H1 (cell line): Measurements from ENCODE around the gene RAD18. TPM values are rescaled to one million over a fixed set of nuclear protein-coding genes. Genes with fewer than 3 reads are reported as not detected.

Experiments
- CTCF ChIA-PET: fragments of 300-600 bp; sonication (Branson Sonifier 250); formaldehyde crosslinking; loops from one replicate; lab custom pipeline; 2021; ENCODE audit not compliant: partially characterized antibody; lab: Charles Lee
- POLR2A ChIA-PET: fragments of 300-600 bp; sonication (Branson Sonifier 250); formaldehyde crosslinking; loops from one replicate; lab custom pipeline; 2021; ENCODE audit warnings: inconsistent platforms; ENCODE audit not compliant: partially characterized antibody; lab: Charles Lee
- DNase-seq, 2 experiments: peaks; one replicate each; pipeline versions ENCODE4 v3.0.0 to v3.0.0-alpha.2; 2010 to 2022; ENCODE audit warnings: low spot score in 2 of 2, low read depth in 1 of 2, mixed read lengths in 1 of 2
- FAIRE-seq: peaks from 2 replicates; lab custom pipeline; 2011; peaks lifted over from hg19 to GRCh38; lab: Jason Lieb, UNC
- H2AFZ ChIP-seq: 2 replicates; pipeline ENCODE4 v1.8.1; 2012; ENCODE audit warnings: low read length, inconsistent platforms
- H2AK5ac ChIP-seq: 2 replicates; pipeline ENCODE4 v1.6.1; 2013; ENCODE audit warnings: low read depth, low read length
- H2BK120ac ChIP-seq: replicated peaks from 2 replicates; pipeline ENCODE3; 2013; ENCODE audit warnings: low read depth, low read length, inconsistent platforms
- H2BK12ac ChIP-seq: 2 replicates; pipeline ENCODE4 v1.6.1; 2013; ENCODE audit warnings: low read depth, low read length
- H2BK15ac ChIP-seq: 2 replicates; pipeline ENCODE4 v1.6.1; 2013; ENCODE audit warnings: low read length
- H2BK20ac ChIP-seq: 2 replicates; pipeline ENCODE4 v1.6.1; 2013; ENCODE audit warnings: low read length
- H2BK5ac ChIP-seq: 2 replicates; pipeline ENCODE4 v1.6.1; 2013; ENCODE audit warnings: low read depth, low read length
- H3K14ac ChIP-seq: 2 replicates; pipeline ENCODE4 v1.6.1; 2013; ENCODE audit warnings: inconsistent platforms; ENCODE audit not compliant: insufficient read length
- H3K18ac ChIP-seq: 2 replicates; pipeline ENCODE4 v1.6.1; 2013; ENCODE audit warnings: low read length; ENCODE audit errors: extremely low read depth
- H3K23ac ChIP-seq: 2 replicates; pipeline ENCODE4 v1.6.1; 2013; ENCODE audit warnings: inconsistent platforms; ENCODE audit not compliant: insufficient read length
- H3K23me2 ChIP-seq: 2 replicates; pipeline ENCODE4 v1.6.1; 2013; ENCODE audit warnings: low read depth, low read length
- H3K27ac ChIP-seq: 2 replicates; pipeline ENCODE4 v1.6.1; 2011; ENCODE audit warnings: low read depth, low read length, inconsistent platforms
- H3K27me3 ChIP-seq, 4 experiments: replicated peaks in 1 of 4; 1 replicate in 1 of 4; 2 replicates in 3 of 4; pipeline versions ENCODE4 v1.6.1 to v1.8.1; 2011 to 2013; ENCODE audit warnings: low read length in 3 of 4, mild to moderate bottlenecking in 3 of 4, inconsistent platforms in 2 of 4, mixed read lengths in 2 of 4, moderate library complexity in 1 of 4; ENCODE audit not compliant: control insufficient read depth in 3 of 4, insufficient read depth in 3 of 4; ENCODE audit errors: extremely low read depth in 1 of 4
- H3K36me3 ChIP-seq, 4 experiments: 2 replicates each; pipeline versions ENCODE4 v1.6.1 to v1.8.1; 2011 to 2013; ENCODE audit warnings: mild to moderate bottlenecking in 4 of 4, low read length in 3 of 4, moderate library complexity in 2 of 4, control low read depth in 1 of 4, inconsistent platforms in 1 of 4; ENCODE audit not compliant: insufficient read depth in 4 of 4, control insufficient read depth in 2 of 4
- H3K4ac ChIP-seq: replicated peaks from 2 replicates; pipeline ENCODE3; 2013; ENCODE audit warnings: low read length, low read depth, mixed read lengths, inconsistent platforms; ENCODE audit not compliant: insufficient read length
- H3K4me1 ChIP-seq, 4 experiments: replicated peaks in 1 of 4; 1 replicate in 1 of 4; 2 replicates in 3 of 4; pipeline versions ENCODE4 v1.6.1 to v1.8.1; 2011 to 2013; ENCODE audit warnings: low read length in 3 of 4, inconsistent platforms in 2 of 4, mixed read lengths in 1 of 4; ENCODE audit not compliant: insufficient read depth in 4 of 4, control insufficient read depth in 3 of 4
- H3K4me2 ChIP-seq, 2 experiments: 2 replicates each; pipeline versions ENCODE4 v1.6.1 to v1.8.1; 2011 to 2013; ENCODE audit warnings: low read depth in 2 of 2, low read length in 2 of 2, control low read depth in 1 of 2, inconsistent platforms in 1 of 2, mild to moderate bottlenecking in 1 of 2; ENCODE audit not compliant: insufficient read depth in 1 of 2
- H3K4me3 ChIP-seq, 4 experiments: fragments of 200-600, 300-600 bp in 1 of 4; sonication (generic), shearing (Covaris generic), sonication (Bioruptor Twin) in 1 of 4; 2 replicates each; pipeline versions ENCODE4 v1.5.1 to v1.8.1; 2011 to 2016; ENCODE audit warnings: low read length in 4 of 4, low read depth in 3 of 4, control low read depth in 2 of 4, inconsistent platforms in 2 of 4, mild to moderate bottlenecking in 2 of 4, mixed read lengths in 1 of 4, moderate library complexity in 1 of 4; ENCODE audit not compliant: insufficient read depth in 2 of 4; ENCODE audit errors: extremely low read depth in 1 of 4
- H3K56ac ChIP-seq: replicated peaks from 2 replicates; pipeline ENCODE3; 2013; ENCODE audit warnings: low read depth, mild to moderate bottlenecking, mixed read lengths, low read length, inconsistent platforms; ENCODE audit not compliant: insufficient read length
- H3K79me1 ChIP-seq: 2 replicates; pipeline ENCODE4 v1.6.1; 2013; ENCODE audit warnings: low read depth, low read length, control low read depth
- H3K79me2 ChIP-seq, 2 experiments: 2 replicates each; pipeline versions ENCODE4 v1.6.1 to v1.8.1; 2012 to 2013; ENCODE audit warnings: low read length in 2 of 2, mild to moderate bottlenecking in 2 of 2, inconsistent platforms in 1 of 2; ENCODE audit not compliant: insufficient read depth in 2 of 2, control insufficient read depth in 1 of 2
- H3K9ac ChIP-seq, 4 experiments: replicated peaks in 1 of 4; 1 replicate in 1 of 4; 2 replicates in 3 of 4; pipeline versions ENCODE4 v1.6.1 to v1.8.1; 2011 to 2013; ENCODE audit warnings: low read depth in 3 of 4, low read length in 3 of 4, control low read depth in 2 of 4, mild to moderate bottlenecking in 2 of 4, moderate library complexity in 2 of 4, inconsistent platforms in 1 of 4; ENCODE audit errors: extremely low read depth in 1 of 4
- H3K9me3 ChIP-seq, 2 experiments: 2 replicates each; pipeline versions ENCODE4 v1.6.1 to v1.8.1; 2012 to 2013; ENCODE audit warnings: mild to moderate bottlenecking in 2 of 2, moderate library complexity in 2 of 2, control low read depth in 1 of 2, inconsistent platforms in 1 of 2, low read depth in 1 of 2, low read length in 1 of 2, mixed read lengths in 1 of 2; ENCODE audit not compliant: insufficient read depth in 2 of 2
- H4K20me1 ChIP-seq, 2 experiments: replicated peaks in 1 of 2; 2 replicates each; pipeline versions ENCODE3 to v1.8.1; 2011 to 2013; ENCODE audit warnings: inconsistent platforms in 2 of 2, low read length in 2 of 2, mild to moderate bottlenecking in 1 of 2; ENCODE audit not compliant: insufficient read depth in 2 of 2, control insufficient read depth in 1 of 2
- H4K5ac ChIP-seq: 2 replicates; pipeline ENCODE4 v1.6.1; 2013; ENCODE audit warnings: low read length, low read depth, mixed read lengths, inconsistent platforms; ENCODE audit not compliant: insufficient read length
- H4K8ac ChIP-seq: 2 replicates; pipeline ENCODE4 v1.8.0; 2013; ENCODE audit warnings: mild to moderate bottlenecking, moderate library complexity, low read length, inconsistent platforms; ENCODE audit not compliant: insufficient read depth; ENCODE audit errors: extremely low read depth
- H4K91ac ChIP-seq: replicated peaks from 2 replicates; pipeline ENCODE3; 2013; ENCODE audit warnings: low read length, mixed read lengths, inconsistent platforms; ENCODE audit not compliant: insufficient read length
- HDAC6 ChIP-seq: IDR thresholded peaks from one replicate; pipeline ENCODE4 v1.7.1; 2012; ENCODE audit warnings: low read depth, mild to moderate bottlenecking, inconsistent platforms, low read length, moderate library complexity
- KDM4A ChIP-seq: IDR thresholded peaks from one replicate; pipeline ENCODE4 v1.7.1; 2012; ENCODE audit warnings: low read depth, mild to moderate bottlenecking, moderate library complexity, low read length, inconsistent platforms; ENCODE audit not compliant: severe bottlenecking
- POLR2A ChIP-seq, 2 experiments: IDR thresholded peaks; 1 replicate in 1 of 2; 2 replicates in 1 of 2; pipeline ENCODE4 v1.6.1; 2011; ENCODE audit warnings: low read depth in 2 of 2, low read length in 2 of 2, mild to moderate bottlenecking in 2 of 2; ENCODE audit errors: control extremely low read depth in 1 of 2
- SIN3A ChIP-seq, 2 experiments: IDR thresholded peaks in 1 of 2; conservative IDR thresholded peaks in 1 of 2; 2 replicates each; pipeline ENCODE4 v1.6.1; 2011 to 2012; ENCODE audit warnings: low read length in 2 of 2, improper control_type of control experiment in 1 of 2, low read depth in 1 of 2, mild to moderate bottlenecking in 1 of 2
- TCF12 ChIP-seq: IDR thresholded peaks from 2 replicates; pipeline ENCODE4 v1.6.1; 2011; ENCODE audit warnings: low read depth, mild to moderate bottlenecking, low read length
- WGBS, 2 experiments: shearing (Covaris generic) in 1 of 2; methylation state at CpG; one replicate each; pipeline versions ENCODE4 v1.1.6 to v1.1.7; 2013 to 2015; ENCODE audit warnings: low lambda C conversion rate in 2 of 2, mixed read lengths in 2 of 2, inconsistent platforms in 1 of 2, low coverage in 1 of 2, missing lambda C conversion rate in 1 of 2; ENCODE audit not compliant: insufficient replicate concordance in 2 of 2, insufficient coverage in 1 of 2, insufficient read length in 1 of 2; ENCODE audit errors: extremely low coverage in 1 of 2, missing lambda C conversion rate in 1 of 2; 5-methylcytosine and 5-hydroxymethylcytosine counted together
- polyA plus RNA-seq, 7 experiments: library from polyadenylated mRNA; depleted of rRNA in 3 of 7; stranded (reverse) in 5 of 7; unstranded in 2 of 7; fragments of >200 nt in 5 of 7; fragments of 200-250 nt in 2 of 7; gene quantifications; 1 replicate in 5 of 7; 2 replicates in 1 of 7; 4 replicates in 1 of 7; pipeline versions ENCODE4 v1.2.1 to v1.2.3, GENCODE V29; 2011 to 2013; ENCODE audit warnings: missing spikeins in 2 of 7, mixed read lengths in 2 of 7
- total RNA-seq: library from RNA; stranded (reverse); fragmentation: NEBNext Ultra II Directional; extraction: Animal tissue kit (Norgen Biotek cat#: 25700); gene quantifications from 2 replicates; pipeline ENCODE4 v1.2.1, GENCODE V29; 2021

Gene RAD18
- total and polyA plus RNA-seq, 2 of the 8 experiments (the other 6 are each of a cell fraction or from before 2014, with no cell fraction given), result 13.0 to 23.2 TPM

- H2AFZ ChIP-seq, result no peak overlapping the region; the same call in 1 of the 2 replicates
- no peaks in the 10 kb centered on the region for H3K79me2 ChIP-seq
- H3K4me3 ChIP-seq, result no peak overlapping the region
- no peaks in the 10 kb centered on the region for H3K36me3 ChIP-seq
- H2BK15ac ChIP-seq, result no peak overlapping the region
- no peak overlapping the region for H4K91ac ChIP-seq
- H4K20me1 ChIP-seq, result no peaks in the 10 kb centered on the region
- FAIRE-seq (no peak), DNase-seq (no peak)
- 86% methylated on average over 3 of the region's 3 CpGs; no CpG with 5 or more reads in 1 of the 2 experiments for WGBS, 2 experiments
- H3K9ac ChIP-seq, result no peak overlapping the region
- no peak overlapping the region for H3K27ac ChIP-seq
- H3K79me1 ChIP-seq, result no peaks in the 10 kb centered on the region; the same call in 1 of the 2 replicates
- H2BK12ac ChIP-seq, result no peak overlapping the region
- H2BK5ac ChIP-seq, result no peak overlapping the region
- no peaks in the 10 kb centered on the region for H3K23me2 ChIP-seq
- no peak for TF ChIP-seq TCF12
- TF ChIP-seq POLR2A (IDR thresholded peaks at IDR 0.05; ENCODE audit: control extremely low read depth in 1 of 2, low read depth in 2 of 2, low read length in 2 of 2), result no peak
- no peak for TF ChIP-seq SIN3A (conservative IDR thresholded peaks at IDR 0.05 in 1 of 2, IDR thresholded peaks at IDR 0.05 in 1 of 2; ENCODE audit: low read depth in 1 of 2, low read length in 2 of 2)
- TF ChIP-seq HDAC6, result no peak
- TF ChIP-seq KDM4A, result no peak
- no peak overlapping the region for H3K4ac ChIP-seq
- H2BK20ac ChIP-seq, result no peak overlapping the region
- H3K4me2 ChIP-seq, result no peak overlapping the region
- H3K18ac ChIP-seq, result no peak overlapping the region
- ChIA-PET POLR2A (interaction anchor here (0.6 to 1.0 kb wide), 2 partner anchors 28 to 32 kb away, joined by 3 read pairs; no protein-coding TSS in a partner anchor), CTCF (interaction anchor here (0.7 to 13.2 kb wide), 33 partner anchors 10 to 352 kb away, joined by 3 to 200 read pairs (median 4); partner anchors contain the start of gene SRGAP3)
- H4K5ac ChIP-seq, result no peak overlapping the region
- H2AK5ac ChIP-seq, result peak overlapping the region; percentile 65; the same call in 1 of the 2 replicates
- no peaks in the 10 kb centered on the region for H3K9me3 ChIP-seq
- H3K56ac ChIP-seq, result no peak overlapping the region
- no peaks in the 10 kb centered on the region for H3K27me3 ChIP-seq
- peaks cover 0 to 5% (median 4%) of the 10 kb centered on the region in 4 experiments; a peak in 3 of 7 replicates for H3K4me1 ChIP-seq
- H2BK120ac ChIP-seq, result no peak overlapping the region
- no peak overlapping the region for H3K23ac ChIP-seq
- H3K14ac ChIP-seq, result no peak overlapping the region
- H4K8ac ChIP-seq, result no peak overlapping the region
Measured at GRCh38 chr3:8997151-8997550, 33.9 kb upstream of the RAD18 start.
